GM12874 (cell line): ENCODE data around the gene LIPN.

Source experiments
- TF ChIP-seq, protein P1 (sequence below): IDR thresholded peaks from 2 replicates; pipeline ENCODE4 v1.5.1; 2011; ENCODE audit warnings: low read depth, mild to moderate bottlenecking, control low read depth, low read length, moderate library complexity; ENCODE audit not compliant: insufficient read depth

LIPN gene

GRCh38 chr10:88786032-88786770, 26.4 kb downstream of the LIPN start:
- TF ChIP-seq, protein P1, sequence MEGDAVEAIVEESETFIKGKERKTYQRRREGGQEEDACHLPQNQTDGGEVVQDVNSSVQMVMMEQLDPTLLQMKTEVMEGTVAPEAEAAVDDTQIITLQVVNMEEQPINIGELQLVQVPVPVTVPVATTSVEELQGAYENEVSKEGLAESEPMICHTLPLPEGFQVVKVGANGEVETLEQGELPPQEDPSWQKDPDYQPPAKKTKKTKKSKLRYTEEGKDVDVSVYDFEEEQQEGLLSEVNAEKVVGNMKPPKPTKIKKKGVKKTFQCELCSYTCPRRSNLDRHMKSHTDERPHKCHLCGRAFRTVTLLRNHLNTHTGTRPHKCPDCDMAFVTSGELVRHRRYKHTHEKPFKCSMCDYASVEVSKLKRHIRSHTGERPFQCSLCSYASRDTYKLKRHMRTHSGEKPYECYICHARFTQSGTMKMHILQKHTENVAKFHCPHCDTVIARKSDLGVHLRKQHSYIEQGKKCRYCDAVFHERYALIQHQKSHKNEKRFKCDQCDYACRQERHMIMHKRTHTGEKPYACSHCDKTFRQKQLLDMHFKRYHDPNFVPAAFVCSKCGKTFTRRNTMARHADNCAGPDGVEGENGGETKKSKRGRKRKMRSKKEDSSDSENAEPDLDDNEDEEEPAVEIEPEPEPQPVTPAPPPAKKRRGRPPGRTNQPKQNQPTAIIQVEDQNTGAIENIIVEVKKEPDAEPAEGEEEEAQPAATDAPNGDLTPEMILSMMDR, result no peak

GRCh38 chr10:88787463-88787862, 27.6 kb downstream of the LIPN start:
- TF ChIP-seq, protein P1, result no peak

DNA sequence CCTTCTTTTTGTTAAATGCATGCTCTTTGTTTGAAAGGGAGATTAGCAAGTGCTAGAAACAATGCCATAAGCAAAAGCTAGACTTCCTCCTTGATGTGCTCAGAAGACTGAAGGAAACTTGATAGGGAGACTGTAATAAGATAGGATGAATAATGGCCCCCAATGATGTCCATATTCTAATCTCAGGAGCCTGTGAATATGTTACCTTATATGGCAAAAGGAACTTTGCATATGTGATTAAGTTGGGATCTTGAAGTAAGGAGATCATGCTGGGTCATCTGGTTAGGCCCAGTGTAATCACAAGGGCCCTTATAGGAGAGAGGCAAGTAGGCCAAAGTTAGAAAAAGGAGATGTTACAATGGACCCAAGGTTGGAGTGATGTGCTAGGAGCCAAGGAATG, 29.1 kb downstream of the LIPN start:
- TF ChIP-seq, protein P1, result no peak

DNA sequence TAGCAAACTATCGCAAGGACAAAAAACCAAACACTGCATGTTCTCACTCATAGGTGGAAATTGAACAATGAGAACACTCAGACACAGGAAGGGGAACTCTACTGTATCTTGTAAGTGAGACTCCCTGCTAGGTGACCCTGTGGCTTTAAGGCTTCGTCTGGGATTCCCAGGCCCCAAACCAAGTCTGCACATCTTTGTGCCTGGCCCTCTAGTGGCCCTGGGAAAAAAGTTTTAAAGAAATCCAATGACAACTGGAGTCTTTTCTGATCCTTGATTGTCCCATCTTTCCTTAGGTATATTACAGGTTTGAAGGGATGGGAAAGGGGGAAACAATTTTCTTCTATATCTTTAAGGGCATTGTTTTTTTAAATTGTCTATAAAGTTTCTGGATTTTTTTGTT, 32.1 kb downstream of the LIPN start:
- TF ChIP-seq, protein P1, result peak; percentile 54; the same call in 1 of the 2 replicates

DNA sequence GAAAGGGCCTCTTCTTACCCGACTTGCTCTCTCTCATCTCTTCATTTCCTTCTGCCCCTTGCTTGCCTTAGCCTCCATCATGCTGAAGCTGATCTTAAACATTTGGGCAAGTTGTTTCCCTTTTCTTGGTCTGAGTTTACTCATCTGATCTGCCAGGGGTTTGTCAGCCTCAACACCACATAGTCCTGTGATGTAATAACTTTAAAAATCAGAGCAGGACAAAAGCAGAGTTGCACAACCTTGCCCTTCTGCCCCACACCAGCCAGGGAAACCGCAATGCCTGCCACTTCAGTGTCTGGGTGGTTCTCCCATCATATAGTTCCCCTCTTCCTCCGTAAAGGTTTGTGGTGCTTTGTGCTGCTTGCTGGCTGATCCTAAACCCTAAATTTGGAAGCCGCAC, 32.8 kb downstream of the LIPN start:
- TF ChIP-seq, protein P1, result no peak

DNA sequence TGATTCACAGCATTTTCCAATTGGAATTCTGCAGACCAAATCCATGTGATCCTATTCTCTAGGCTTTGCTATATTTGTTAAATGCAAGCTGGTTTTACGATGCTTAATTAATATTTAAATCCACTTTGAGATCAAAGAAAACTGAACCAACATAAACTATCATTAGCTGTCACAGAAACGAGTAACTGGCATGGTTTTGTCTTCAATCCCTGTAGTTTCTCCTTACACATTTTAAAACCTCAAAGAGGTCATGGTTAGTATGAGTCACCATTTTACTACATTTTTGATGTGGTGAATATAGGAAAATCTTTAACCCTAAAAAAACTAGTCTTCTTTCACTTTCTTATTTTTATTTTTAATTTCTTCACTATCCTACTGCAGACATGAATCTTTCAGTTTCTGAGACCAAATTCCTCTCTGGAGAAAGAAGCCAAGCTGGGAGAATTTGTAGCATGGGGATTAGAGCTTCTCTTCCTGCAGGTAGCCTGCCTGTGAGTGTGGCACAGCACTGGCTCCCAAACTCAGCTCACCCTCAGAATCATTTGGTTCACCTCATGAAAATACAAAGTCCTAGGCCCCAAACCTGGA, 34.0 kb downstream of the LIPN start:
- TF ChIP-seq, protein P1, result no peak

GRCh38 chr10:88794731-88795130, 34.9 kb downstream of the LIPN start:
- TF ChIP-seq, protein P1, result no peak
